GM19351 (cell line): ENCODE measurements around the gene BEST1.

Experiments used
- ATAC-seq: cut with Tn5 transposase; IDR thresholded peaks from one replicate; pipeline ENCODE4 v1.9.1; 2021; ENCODE audit warnings: mild to moderate bottlenecking, moderate library complexity; ENCODE audit not compliant: unreplicated experiment

Gene BEST1

DNA sequence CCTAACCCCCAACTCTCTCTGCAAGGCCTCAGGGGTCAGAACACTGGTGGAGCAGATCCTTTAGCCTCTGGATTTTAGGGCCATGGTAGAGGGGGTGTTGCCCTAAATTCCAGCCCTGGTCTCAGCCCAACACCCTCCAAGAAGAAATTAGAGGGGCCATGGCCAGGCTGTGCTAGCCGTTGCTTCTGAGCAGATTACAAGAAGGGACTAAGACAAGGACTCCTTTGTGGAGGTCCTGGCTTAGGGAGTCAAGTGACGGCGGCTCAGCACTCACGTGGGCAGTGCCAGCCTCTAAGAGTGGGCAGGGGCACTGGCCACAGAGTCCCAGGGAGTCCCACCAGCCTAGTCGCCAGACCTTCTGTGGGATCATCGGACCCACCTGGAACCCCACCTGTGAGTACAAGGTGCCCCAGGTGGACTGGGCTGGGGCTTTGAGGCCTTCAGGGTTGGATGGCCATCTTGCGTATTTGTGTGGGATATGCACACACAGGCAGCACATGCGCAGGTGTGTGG, at the start of gene BEST1:
Gene BEST1 (plus strand): TSS at position 317 of the 513 bp plus-strand sequence. CDS start 1,456 bp downstream, outside the sequence.
- ATAC-seq = no peak

DNA sequence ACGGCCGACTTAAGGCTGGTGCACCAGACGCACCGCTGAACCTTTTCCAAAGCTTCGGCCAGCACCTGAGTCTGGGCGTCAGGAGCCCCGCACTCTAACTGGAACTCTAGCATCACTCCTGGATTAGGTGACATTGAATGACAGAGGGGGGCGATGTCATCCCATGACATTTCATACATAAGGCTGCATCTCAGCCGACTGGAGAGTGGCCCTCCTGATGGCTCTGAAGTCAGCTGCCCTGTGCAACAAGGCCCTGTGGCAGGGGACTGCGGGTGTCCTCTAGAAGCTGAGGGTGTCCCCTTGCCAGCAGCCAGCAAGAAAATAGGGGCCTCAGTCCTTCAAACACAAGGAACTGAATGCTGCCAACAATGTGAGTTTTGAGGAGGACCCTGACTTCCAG, 48.8 kb upstream of the BEST1 start:
- ATAC-seq = no peak

DNA sequence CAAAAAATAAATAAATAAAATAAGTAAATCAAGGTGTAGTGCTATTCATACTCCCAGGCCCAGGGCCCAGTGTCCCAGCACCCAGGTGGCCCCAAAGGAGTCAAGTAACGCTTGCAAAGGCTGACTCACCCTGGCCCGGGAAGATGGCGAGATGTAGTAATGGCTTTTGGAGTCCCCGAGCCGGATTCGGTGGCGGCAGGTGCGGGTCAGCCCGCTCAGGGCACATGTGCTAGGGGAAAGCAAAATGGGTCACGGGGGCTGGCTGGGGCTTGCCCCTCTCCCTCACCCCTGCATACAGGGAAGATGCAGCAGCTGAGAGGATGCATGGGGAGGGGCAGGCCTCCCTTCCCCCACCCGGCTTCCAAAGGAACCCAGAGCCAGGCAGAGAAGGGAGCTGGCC, 47.8 kb upstream of the BEST1 start:
- ATAC-seq = no peak

DNA sequence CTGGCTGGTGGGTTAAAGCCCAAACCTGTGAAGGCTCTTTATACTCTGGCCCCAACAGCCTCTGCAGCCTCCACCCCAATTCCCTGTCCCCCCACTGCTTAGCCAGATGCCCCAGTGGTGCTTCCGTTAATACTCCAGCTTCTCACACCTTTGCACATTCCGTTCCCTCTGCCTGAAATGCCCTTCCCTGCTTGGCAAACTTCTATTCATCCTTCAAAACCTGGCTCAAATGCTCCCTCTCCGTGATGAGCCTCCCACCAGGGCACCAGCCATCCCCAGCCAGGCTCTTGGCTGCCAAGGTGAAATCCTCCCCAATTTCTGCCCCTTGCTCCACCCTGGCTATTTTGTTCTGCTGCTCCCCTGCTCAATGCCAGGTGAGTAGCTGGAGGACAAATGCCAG, 46.3 kb upstream of the BEST1 start:
- no peak for ATAC-seq

DNA sequence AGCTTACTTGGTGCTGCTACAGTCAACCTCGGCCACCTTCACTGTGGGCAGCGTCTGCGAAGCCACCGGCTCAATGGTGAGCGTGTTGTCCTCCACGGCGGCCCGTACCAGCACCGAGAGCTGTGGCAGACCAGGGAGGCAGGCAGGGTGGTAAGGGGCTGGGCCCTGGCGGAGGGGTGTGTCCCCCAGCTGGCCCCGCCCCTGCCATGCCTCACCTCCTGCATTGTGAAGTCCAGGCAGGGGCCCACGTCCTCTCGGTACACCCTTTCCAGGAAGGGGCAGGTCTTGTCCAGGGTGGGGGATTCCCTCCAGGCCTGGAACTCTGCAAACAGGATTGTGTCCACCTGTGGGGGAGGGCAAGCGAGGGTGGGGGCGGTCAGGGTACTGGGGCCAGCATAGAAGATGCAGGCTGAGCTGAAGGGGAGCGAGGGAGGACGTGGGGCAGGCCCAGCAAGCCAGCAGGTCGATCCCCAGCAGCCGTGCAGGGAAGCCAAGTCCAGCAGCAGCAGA, 45.6 kb upstream of the BEST1 start:
- no peak for ATAC-seq

DNA sequence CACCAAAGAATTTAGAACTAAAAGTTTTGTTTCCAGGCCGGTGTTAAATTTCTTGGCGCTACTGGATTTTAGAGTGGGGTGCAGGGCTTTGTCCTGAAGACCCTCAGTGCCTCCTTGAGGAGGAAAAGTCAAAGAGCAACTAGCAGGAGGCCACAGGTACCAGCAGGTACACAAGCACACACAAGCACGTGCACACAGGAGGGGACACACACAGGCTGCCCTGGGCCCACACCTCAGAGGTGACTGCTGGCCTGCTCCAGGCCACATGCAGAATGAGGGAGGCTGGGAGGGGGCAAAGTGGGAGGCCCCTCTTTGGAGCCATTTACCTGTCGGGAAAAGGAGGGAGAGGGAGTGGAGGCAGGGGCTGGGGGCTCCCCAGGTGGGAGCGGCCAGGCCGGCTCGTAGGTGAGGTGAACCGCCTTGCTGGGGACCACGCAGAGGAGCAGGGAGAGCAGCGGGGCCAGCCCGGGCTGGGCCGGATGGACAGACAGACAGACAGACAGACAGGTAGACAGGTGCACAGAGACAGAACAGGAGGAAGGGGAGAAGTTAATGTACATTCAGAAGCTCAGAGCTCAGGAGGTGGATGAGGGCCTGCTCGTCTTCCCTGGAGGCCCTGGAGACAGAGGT, 45.0 kb upstream of the BEST1 start:
- no peak for ATAC-seq

DNA sequence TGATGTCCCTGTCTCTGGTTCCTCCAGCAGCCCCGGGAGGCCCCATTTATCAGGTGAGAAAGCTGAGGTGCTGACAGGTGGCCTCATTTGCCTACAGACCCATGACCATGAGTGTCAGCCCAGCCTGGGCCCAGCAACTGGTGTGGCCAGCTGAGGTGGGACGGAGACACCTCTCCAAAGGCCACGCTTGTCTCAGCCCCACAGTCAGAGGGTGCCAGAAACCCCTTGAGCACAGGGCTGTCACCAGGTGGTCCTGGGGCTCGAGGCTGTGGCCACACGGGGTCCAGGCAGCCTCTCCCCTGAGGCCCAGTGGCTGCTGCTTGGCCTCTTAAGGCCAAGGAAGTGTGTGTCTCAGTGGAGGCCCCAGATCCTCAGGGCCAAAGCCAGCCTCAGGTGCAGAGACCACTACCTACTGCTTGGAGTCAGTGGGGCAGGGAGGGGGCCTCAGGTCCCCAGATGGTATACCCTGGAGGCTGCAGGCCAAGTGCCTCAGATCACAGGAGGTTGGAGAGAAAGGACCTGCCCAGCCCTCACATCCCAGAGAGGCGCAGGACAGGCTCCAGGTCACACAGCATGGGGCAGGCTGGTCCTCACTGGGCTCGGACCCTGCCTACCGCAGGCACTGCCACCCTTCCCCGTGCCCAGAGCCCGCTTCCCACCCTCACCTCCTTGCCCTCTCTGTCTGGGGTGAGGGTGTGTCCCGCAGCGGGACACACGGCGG, 44.2 kb upstream of the BEST1 start:
- ATAC-seq = no peak

DNA sequence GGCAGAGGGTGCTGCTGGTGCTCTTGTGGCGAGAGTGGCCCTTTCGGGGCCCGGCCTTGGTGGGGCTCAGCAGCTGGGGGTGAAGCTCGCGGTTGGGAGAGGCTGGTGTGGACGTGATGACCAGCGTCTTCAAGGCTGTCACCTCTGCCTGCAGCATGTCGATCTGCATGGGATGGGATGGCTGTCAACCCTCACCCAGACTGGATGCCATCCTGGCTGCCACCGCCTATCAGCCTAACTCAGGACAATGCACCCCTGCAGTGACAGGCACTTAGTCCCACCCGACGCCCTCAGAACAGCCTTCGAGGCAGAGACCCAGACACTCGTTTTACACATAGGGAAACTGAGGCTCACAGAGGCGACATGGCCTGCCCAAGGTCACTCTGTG, 43.6 kb upstream of the BEST1 start:
- ATAC-seq = no peak

DNA sequence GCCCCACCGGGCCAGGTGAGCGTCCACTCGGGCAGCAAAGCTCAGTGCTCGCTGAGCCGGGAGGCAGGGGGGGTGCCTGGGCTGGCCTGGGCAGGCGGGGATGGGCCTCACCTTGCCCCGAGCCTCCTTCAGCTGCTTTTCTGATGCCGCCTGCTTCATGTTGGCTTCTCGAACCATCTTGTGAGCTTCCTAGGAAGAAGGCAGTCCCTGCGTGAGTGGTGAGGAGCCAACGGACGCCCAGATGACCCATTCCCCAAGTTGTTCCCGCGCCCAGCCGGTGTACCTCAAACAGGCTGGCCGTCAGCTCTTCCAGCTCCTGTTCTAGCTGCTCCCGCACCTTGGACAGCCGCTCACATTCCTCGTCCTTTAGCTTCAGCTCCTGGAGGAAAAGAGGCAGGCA, 42.9 kb upstream of the BEST1 start:
- ATAC-seq = no peak

DNA sequence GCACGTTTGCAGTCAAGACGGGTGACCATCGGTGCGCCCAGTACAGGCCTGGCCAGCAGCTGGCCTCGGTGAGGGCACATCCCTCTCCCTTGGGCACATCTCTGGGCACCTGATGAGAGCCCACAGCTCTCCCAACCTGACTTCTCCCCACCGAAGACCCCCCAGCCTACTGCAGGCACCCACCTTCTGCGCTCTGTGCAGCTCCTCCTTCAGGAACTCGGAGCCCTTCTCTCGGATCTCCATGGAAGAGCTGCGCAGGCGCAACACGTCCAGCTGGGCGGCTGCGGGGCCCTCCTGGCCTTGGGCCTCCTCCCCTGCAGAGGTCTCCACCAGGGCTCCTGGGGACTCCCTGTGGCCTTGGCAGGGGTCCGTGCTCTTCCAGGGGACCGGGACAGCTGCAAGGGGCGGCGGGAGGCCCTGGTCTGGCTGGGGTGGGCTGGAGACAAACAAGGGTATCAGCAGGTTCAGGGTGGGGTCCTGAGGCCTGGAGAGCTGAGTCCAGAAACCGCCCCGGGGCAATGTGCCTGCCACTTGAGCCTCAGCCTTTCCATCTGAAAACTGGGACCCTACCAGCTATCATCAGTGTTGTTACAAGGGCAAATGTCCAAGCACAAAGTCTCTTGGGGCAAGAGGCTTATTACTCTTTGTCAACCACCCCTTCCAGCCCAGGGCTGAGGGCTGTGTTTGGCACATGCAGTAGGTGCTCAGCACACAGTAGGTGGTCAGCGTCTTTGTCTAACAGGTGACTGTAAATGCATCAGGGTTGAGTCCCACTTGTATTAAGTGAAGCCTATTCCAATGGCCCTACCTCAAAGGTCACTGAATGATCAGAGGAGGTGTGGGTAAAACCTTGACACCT, 42.1 kb upstream of the BEST1 start:
- no peak for ATAC-seq

DNA sequence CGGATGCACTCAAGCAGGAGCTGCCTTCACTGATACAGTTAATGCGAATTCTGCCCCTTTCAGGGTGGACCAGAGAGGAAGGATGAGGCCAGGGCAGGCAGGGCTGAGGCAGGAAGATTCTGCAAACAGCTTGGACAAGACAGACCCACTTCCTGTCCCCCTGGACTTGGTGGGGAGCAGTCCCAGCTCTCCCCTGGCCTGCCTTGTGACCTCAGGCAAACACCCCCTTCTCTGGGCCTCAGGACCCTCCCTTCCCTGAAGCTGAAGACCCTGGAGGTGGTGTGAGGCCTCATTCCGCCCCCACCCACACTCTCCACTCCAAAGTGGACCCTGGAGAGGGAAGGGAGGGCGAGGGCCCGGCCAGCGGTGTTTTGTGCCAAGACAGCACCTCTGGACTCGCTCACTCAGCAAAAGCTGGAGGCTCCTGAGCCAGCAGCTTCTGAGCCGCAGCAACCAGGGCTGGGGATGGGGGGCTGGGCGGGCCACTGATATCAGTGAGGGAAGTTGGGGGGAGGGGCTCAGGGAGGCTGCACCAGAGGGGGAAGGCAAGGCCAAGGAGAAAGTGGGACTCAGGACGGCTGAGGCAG, 41.3 kb upstream of the BEST1 start:
- no peak for ATAC-seq

DNA sequence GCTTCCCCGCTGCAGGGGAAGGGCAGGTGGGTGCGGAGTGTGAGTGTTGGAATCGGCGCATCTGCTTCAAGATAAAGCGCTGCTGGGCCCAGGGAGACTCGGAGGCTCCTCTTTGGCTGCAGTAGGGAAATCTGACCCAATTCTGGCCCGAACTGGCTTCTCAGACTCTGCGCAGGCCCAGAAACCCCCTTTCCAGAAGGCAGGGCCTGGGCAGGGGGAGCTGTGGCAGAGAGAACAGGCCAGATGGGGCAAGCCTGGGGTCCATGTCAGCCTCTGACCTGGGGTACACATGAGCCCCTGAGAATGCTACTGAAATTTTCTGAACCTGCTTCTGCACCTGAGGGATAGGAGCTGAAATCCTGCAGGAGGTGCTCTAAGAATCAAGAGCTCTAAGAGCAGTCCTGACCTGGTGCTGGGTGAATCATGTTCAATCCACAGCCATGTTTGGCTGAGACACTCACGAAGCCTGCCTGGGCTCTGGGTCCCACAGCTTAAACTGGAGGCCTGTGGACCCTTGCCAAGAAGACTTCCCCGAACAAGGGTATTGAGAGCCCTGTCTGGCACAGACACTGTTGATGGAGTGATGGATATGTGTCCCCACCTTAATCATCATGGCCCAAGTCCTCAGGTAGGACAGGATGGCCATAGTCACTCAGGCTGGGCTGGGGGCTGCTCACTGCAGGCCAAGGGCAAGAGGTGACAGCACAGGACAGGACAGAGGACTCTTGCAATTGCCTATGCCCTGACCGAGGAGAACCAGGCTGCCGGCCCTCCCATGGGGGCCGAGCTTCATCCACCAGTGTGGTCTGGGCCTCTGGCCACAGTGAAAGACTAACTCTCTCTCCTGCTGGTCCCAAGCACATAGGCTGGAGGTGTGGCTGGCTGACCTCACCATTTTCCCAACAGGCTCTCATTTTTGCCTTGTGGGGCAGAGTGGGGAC, 39.7 kb upstream of the BEST1 start:
- no peak for ATAC-seq

DNA sequence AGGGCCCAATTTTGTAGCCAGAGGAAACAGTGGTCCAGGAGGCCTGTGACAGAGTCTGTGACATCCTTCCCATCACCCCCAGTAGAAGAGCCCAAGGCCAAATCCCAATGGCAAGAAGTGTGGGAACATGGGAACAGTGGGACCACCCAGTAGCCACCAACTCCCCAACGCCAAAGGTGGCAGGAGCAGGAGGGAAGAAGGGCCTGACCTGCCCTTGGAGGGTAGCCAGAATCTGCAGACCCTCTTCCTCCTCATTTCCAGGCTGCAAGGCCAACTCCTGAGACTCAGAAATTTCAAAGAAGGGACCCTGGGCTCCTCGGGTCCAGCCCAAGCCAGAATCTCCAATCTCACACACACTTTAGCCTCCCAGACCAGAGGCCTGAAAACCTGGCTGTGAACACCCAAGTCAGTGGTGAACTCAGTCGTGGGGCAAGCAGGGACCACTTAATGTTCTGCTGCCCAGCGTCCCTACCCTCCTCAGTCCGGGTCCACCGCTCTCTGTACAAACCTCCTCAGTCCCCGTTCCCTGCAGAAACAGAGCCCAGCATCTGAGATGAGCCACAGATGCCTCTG, 38.9 kb upstream of the BEST1 start:
- ATAC-seq = no peak

DNA sequence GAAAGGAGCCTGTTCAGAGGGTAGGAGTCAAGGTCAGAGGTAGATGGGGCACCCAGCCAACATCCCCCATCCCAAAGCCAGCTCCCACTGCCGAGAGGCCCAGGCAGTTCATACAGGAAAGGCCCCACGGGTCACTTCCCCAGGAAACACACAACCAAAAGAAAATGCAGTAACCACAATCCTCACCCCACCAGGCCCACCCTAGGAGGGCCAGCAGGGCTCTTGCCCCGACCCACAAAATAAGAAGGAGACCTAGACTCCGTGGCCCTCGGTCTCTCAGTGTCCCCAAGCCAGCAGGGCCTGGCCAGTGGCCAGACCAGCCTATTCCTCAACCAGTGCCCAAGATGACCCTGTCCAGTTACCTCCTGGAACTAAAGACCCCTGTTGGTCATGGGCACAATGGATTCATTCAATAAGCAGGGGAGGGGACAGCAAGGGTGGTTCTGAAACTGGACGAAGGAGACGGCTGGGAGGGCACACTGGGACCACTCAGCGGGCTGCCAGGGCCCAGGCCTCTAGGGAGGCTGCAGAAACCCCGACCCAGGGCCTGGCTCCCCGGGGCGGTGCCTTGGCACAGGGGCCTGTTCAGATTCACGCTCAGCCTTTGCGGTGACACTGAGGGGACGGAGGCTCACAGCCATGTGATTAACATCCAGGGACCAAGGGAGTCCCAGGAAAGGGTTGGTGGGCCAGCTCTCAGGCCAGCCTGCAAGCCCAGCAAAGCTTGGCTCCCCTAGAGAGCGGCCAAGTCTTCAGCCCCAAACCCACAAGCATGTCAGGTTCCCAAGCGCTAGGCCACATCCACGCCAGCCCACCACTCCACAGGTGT, 38.2 kb upstream of the BEST1 start:
- ATAC-seq = no peak

DNA sequence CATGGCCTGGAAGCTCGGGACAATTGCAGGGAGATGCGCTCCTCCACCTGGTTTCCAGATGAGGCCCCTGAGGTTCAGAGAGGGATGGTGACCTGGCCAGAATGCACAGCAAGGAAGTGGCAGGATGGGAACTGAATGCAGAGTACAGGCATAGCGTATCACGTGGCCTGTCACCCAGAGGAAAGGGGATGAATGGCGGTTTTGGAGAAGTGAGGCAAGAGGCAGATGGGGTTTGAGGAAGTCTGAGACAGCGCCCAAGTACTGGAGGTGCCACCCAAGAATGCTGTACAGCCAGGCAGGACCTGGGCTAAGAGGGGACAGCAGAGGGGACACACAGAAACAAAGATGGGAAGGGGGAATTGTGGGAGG, 37.6 kb upstream of the BEST1 start:
- no peak for ATAC-seq

DNA sequence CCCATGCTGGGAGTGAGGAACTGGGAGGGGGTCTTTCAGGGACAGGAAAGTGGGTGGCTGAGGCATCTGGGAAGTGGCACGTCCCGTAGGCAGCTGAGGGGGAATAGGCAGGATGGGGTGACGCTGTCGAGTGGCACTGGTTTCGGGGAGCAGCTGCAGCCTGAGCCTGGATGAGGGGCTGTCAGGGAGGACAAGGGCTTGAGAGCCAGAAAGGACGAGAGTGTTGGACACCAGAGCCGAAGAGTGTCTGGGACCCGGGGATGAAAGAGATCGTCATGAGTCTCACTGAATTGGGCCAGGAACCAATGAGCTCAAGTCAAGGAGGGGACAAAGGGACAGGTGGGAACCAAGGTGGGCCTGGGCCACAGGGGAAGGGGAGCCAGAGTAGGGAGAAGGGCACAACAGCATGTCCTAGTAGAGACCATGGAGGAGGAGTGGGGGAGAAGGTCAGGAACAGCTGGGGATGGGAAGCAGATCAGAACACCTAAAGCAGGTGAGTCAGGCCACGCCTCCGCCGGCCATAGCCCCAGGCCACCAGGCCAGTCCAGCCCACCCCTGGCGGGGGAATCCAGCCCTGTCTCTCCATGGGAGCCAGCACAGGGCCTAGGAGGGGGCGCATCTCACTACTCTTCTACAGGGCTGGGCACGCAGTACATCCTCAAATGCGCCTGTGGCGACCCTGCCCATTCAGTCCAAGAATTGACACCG, 37.0 kb upstream of the BEST1 start:
- ATAC-seq = no peak

DNA sequence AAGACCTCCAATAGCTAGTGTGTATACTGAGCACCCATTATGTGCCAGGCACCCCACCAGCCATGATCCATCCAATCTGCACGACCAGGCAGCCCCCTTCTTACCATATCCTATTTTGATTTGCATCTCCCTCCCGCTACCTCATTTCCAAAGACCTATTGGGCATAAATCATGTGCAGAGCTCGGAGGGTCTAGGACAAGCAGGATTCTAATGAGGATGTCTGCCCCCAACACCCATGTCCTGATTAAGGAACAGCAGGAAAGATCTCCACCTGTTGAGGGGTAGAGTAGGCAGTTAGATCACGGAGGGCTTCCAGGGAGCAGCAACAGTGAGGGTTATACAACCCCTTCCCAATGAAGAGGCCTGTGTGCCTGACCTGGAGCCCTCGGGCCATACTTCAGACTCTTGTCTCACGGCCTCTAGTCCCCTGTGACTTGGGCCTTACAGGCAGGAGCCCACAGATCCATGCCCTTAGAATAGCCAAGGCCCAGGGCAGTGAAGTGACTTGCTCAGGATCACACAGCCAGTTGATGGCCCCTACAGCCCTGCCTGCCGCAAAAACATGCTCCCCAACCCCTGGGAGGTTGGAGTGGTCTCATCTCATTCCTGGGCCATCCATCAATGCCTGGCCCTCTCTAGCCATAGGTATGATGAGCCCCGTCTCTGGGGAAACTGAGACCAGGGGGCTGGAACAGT, 36.3 kb upstream of the BEST1 start:
- no peak for ATAC-seq
